HG02885 (cell line): ENCODE results near the gene DYNLT1.
"Not testable (repeated sequence)": the region's sequence is repeated elsewhere in the genome, so short reads cannot be mapped to it uniquely, and the experiment has no call there.

Source experiments
- ATAC-seq: cut with Tn5 transposase; IDR thresholded peaks from one replicate; pipeline ENCODE4 v1.9.1; 2021; ENCODE audit warnings: mild to moderate bottlenecking; ENCODE audit not compliant: unreplicated experiment, poor library complexity

DYNLT1 gene

GRCh38 chr6:158606935-158607334, 37.6 kb downstream of the DYNLT1 start:
- ATAC-seq: no peak

- ATAC-seq: not testable (repeated sequence)
These were observed 38.5 kb downstream of the DYNLT1 start for GRCh38 chr6:158606011-158606410.

GRCh38 chr6:158605266-158605878, 39.2 kb downstream of the DYNLT1 start:
- peak; percentile 47 for ATAC-seq

- ATAC-seq: no peak
These were observed 40.5 kb downstream of the DYNLT1 start for GRCh38 chr6:158604048-158604406.

- no peak for ATAC-seq
These were observed 41.1 kb downstream of the DYNLT1 start for GRCh38 chr6:158603261-158604047.

GRCh38 chr6:158599635-158600034, 44.9 kb downstream of the DYNLT1 start:
- no peak for ATAC-seq

- no peak for ATAC-seq
These were observed 47.0 kb downstream of the DYNLT1 start for GRCh38 chr6:158597565-158597964.

GRCh38 chr6:158596861-158597260, 47.7 kb downstream of the DYNLT1 start:
- no peak for ATAC-seq

- no peak for ATAC-seq
These were observed 49.3 kb downstream of the DYNLT1 start for GRCh38 chr6:158595223-158595622.

GRCh38 chr6:158593670-158594069, 50.9 kb downstream of the DYNLT1 start:
- ATAC-seq: no peak

- no peak for ATAC-seq
These were observed 52.7 kb downstream of the DYNLT1 start for GRCh38 chr6:158591810-158592209.

- no peak for ATAC-seq
These were observed 53.3 kb downstream of the DYNLT1 start for GRCh38 chr6:158591134-158591809.

- no peak for ATAC-seq
These were observed 55.2 kb downstream of the DYNLT1 start for GRCh38 chr6:158589366-158589765.

GRCh38 chr6:158586652-158587051, 57.9 kb downstream of the DYNLT1 start:
- ATAC-seq: no peak
